CD4-positive, alpha-beta T cell treated with Interleukin-12 subunit alpha and Interleukin-12 subunit beta, for 1 hour (primary cell): ENCODE results near the gene LRRN4CL.
"Not testable (repeated sequence)": the region's sequence is repeated elsewhere in the genome, so short reads cannot be mapped to it uniquely, and the experiment has no call there.

ENCODE experiments used
- DNase-seq: peaks from one replicate; pipeline ENCODE4 v3.0.0-alpha.2; 2020

LRRN4CL gene

DNA sequence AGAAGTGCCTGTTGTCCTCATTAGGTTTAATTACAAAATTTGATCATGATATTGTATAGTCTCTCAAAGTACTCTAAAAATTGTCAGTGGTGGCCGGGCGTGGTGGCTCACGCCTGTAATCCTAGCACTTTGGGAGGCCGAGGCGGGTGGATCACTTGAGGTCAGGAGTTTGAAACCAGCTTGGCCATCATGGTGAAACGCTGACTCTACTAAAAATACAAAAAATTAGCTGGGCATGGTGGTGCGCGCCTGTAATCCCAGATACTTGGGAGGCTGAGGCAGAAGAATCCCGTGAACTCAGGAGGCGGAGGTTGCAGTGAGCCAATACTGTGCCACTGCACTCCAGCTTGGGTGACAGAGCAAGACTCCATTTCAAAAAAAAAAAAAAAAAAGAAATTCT, 13.9 kb downstream of the LRRN4CL start:
- not testable (repeated sequence) for DNase-seq

DNA sequence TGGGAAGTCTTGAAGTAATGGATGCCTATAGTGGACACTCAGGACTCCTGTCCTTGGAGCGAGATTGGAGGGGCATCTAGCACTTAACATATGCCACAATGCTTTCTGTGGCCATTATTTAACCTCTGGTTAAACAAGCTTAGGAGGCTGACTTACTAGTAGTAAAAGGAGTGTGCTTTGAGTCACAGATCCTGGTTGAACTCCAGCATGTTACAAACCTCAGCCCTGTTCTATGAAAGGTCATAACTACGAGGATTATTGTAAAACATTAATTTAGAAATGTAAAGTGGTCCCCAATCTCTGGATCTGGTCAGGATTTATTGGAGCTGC, 16.2 kb downstream of the LRRN4CL start:
- no peak for DNase-seq

DNA sequence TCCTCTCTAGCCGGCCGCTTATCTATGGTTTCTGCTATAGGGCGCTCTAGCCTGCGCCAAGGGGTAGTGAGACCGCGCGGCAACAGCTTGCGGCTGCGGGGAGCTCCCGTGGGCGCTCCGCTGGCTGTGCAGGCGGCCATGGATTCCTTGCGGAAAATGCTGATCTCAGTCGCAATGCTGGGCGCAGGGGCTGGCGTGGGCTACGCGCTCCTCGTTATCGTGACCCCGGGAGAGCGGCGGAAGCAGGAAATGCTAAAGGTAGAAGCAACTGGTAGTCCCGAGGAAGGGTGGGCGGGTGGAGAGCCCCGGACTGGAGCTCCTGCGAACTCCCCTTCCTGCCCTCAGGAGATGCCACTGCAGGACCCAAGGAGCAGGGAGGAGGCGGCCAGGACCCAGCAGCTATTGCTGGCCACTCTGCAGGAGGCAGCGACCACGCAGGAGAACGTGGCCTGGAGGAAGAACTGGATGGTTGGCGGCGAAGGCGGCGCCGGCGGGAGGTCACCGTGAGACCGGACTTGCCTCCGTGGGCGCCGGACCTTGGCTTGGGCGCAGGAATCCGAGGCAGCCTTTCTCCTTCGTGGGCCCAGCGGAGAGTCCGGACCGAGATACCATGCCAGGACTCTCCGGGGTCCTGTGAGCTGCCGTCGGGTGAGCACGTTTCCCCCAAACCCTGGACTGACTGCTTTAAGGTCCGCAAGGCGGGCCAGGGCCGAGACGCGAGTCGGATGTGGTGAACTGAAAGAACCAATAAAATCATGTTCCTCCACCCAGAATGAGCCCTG, 17.5 kb downstream of the LRRN4CL start, which contains the start of the genes LBHD1 and UQCC3:
LBHD1 (minus strand) TSS at position 660 of the 782 bp plus-strand sequence. CDS start 2,236 bp downstream, outside the sequence.
UQCC3 (plus strand) TSS at position 66 of the 782 bp plus-strand sequence; CDS start at position 139, 73 bp downstream.
- peak; percentile 85 for DNase-seq

DNA sequence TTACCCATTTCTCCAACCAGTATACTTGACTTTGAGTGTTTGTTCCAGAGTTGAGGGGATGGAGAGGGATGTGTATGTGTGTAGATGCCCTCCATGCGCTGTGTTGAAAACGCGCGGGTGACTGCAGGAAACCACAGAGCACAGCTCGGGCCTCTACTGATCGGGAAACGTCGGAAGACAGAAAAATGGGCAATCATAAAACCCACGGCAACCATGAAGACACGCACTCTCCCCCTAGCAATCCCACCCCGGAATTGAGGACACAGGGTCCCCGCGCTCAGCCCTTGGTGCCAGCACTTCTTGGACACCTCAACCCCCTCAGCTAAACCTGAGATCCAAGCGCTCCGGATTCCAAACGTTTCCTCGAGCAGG, 18.1 kb downstream of the LRRN4CL start:
- no peak for DNase-seq

DNA sequence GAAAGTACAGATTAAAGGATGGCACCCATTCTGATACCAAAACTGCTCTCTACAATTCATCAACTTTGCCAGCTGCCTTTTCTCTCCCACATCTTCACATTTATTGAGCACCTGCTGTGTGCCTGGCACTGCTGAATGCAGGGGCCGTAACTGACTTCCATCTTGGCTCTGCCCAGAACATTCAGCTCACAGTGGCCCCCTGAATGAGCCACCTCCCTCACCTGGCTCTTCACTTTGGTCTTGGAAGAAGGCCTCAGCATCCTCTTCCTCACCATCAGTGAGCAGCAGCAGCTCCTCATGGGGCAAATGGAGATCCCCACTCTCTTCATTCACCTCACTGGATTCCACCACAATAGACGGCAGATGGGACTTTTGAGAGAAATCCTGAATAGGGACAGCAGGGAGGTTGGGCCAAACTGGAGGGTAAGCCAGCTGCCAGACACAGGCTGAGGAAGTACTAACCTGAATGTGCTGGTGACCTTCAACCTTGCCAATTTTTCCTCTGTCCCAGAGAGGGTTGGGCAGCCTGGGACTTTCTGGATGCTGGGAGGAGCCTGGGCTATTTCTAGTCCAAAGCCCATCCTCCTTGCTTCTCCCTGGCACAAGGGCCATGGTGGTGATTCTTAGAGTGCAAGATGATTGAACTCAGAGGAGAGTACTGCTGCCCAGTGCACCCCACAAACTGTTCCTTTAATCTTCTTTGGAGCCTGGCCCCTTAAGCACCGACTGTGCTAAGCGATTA, 19.7 kb downstream of the LRRN4CL start:
- no peak for DNase-seq

DNA sequence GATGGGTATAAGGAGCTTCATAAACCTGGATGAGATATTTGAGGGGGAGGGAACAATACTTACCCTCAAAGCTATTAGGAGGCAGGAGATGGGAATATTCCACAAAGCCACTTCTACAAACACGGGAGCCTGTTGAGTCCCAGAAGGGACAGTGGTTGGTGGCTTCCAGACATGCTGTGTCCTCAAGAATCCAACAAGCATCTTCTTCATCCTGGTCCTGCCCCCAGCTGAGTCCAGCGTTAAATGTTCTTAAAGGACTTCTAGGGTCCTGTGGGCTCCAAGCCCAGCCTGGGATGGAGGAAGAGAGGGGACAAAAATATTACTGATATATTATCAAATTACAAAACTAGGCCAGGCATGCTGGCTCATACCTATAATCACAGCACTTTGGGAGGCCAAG, 21.9 kb downstream of the LRRN4CL start:
- DNase-seq, result no peak

DNA sequence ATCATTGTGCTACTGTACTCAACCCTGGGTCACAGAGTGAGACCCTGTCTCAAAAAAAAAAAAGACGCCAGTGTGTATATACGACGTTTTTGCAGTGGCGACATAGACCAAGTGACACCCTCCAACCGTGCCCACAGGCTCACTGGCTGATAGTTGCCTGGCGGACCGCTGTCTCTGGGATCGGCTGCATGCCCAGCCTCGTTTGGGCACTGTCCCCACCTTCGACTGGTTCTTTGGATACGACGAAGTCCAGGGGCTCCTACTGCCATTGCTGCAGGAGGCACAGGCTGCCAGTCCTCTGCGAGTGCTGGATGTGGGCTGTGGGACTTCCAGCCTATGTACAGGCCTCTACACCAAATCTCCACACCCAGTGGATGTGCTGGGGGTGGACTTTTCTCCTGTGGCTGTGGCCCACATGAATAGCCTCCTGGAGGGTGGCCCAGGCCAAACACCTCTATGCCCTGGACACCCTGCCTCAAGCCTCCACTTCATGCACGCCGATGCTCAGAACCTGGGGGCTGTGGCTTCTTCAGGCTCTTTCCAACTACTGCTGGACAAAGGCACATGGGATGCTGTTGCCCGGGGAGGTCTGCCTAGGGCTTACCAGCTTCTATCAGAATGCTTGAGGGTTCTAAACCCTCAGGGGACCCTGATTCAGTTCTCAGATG, 22.9 kb downstream of the LRRN4CL start:
- DNase-seq, result no peak

DNA sequence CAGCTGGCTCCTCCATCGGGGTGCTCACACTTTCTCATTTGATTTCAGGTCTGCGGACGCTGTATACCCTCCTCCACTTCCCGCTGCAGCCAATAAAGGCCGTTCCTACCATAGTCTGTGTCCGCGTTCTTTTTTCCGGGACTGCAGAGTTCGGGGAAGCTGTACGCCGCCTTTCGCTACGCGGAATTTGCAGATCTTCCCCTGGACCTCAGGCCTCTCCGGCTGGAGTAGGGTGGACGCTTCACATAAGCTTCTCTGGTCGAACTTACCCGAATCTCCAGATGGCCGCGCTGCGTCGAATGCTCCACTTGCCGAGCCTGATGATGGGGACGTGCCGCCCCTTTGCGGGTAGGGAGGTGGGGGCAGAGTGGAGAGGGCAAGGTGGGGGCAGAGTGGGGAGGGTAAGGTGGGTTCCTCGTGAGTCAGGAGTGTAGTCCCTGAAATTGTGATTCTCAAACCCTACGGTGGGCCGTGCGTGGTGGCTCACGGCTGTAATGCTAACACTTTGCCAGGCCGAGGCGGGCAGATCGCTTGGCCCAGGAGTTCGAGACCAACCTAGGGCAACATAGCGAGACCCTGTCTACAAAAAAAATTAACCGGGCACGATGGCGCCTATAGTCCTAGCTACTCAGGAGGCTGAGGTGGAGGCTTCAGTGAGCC, 23.6 kb downstream of the LRRN4CL start:
- peak; percentile 70 for DNase-seq

DNA sequence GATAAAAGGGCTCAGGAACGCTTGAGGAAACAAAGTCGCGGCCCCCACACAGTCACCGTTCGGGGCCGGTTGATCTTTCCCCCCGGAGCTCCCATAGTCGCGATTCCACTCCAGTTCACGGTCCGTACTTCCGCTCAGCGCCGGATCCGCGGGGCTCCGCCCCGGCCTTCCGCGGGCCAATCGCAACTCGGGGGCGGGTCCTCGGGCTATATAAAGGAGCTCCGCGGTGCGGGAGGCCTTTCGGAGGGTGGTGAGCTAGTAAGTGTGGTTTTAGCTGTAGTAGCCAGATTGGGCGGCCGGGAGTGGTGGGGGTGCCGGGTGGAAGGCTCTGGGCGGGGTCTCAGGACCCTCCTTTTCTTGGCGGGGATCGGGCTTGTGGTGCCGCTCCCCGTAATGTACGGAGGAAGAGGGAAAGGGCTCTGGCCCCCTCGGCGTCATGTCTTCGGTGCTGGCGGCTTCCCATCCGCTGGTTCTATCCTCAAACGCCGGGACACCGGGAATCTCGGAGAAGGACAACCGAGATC, 24.2 kb downstream of the LRRN4CL start, which contains the start of the genes C11orf98 and CSKMT:
C11orf98 (minus strand) TSS at position 136 of the 524 bp plus-strand sequence; CDS start at position 95, 41 bp downstream.
CSKMT (plus strand) TSS at position 238 of the 524 bp plus-strand sequence. CDS start 568 bp downstream, outside the sequence.
- peak; percentile 96 for DNase-seq

DNA sequence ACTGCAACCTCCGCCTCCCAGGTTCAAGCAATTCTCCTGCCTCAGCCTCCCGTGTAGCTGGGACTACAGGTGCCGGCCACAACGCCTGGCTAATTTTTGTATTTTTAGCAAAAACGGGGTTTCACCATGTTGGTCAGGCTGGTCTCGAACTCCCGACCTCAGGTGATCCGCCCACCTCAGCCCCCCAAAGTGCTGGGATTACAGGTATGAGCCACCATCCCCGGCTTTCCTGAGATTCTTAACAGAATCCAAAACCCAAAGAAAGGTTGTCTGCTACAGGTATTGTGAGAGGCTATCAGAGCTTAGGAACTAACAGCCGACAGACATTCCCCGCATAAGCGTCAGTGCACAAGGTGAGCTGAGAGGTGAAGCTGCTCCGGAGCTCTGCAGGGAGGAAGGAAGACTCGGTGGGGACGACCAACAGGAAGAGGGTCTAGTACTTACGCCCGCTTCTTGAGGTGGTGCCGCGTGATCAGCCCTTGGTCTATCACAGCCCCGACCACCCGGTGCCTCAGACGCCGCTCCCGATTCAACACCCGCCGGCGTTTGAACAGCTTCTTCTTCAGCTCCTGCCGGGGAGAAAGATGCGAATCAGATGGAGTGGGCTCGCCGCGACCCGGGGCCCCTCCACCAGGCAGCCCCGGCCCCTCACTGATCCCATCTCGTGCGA, 24.8 kb downstream of the LRRN4CL start:
- DNase-seq, result peak; percentile 63

DNA sequence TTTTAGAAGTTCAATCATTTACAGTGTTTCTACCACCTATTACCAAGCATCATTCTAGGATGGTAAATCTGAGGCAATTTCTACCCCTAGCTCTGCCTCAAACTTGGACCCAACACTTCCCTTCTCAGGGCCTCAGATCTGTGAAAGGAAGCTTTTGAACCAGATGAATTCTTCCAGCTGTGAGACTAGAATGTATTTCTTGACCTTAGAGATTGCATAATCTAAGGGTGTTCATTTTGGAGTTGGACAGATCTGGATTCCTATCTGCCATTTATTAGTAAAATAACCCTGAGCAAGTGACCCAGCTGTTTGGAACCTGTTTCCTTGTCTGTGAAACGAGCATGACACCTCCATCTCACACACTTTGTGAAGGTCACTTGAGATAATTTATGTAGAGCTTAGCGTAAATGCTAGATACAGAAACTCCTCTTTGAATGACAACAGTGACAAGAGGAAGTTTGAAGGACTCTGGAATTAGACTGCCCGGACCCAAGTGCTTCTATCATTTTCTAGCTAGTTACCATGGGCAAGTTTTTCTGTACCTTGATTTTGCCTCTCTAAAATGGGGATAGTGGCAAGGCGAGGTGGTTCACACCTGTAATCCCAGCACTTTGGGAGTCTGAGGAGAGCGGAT, 32.4 kb downstream of the LRRN4CL start:
- DNase-seq, result no peak

DNA sequence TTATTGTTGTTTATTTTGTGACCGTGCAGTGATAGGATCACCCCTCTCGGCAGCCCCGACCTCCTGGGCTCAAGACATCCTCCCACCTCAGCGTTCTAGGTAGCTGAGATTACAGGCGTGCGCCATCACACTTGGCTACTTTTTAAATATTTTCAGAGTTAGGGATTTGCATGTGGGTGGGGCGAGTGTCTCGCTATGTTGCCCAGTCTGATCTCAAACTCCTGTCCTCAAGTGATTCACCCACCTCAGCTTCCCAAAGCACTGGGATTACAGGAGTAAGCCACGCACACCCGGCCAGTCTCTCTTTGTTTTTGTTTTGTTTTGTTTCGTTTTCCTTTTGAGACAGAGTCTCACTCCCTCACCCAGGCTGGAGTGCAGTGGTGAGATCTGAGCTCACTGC, 35.0 kb downstream of the LRRN4CL start:
- DNase-seq, result no peak

DNA sequence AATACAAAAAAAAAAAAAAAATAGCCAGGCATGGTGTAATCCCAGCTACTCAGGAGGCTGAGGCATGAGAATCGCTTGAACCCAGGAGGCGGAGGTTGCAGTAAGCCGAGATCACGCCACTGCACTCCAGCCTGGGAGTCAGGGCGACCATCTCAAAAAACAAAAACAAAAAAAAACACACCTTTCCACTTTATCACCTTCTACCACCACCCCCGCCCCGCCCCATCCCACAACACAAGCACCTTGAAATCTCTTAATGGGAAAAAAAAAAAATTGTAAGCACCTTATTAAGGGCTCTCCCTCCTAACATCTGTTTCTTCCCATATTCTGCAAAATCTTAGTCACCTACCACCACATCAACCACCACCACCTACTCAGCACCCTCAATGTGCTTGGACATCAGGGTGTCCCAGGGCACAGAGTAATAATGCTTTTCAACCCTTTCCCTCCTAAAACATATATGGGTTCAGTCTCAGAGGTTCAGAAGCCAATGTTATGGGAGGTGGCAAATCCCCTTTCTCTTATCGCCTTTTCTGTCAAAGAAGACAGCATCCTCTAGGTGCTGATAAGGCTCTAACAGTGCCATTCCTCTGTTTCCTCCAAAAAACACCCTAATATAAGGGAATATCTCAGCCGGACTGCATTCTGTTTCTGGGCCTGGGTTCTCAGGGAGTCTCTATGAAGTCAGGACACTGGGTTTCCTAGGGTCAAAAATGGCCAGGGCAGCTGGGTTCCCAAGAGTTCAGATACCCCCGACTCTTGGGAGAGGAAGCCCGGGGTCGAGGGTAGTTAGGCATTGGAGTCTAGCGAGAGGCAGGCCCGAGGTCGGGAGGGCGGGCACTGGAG, 36.9 kb downstream of the LRRN4CL start:
- DNase-seq, result peak; percentile 73

DNA sequence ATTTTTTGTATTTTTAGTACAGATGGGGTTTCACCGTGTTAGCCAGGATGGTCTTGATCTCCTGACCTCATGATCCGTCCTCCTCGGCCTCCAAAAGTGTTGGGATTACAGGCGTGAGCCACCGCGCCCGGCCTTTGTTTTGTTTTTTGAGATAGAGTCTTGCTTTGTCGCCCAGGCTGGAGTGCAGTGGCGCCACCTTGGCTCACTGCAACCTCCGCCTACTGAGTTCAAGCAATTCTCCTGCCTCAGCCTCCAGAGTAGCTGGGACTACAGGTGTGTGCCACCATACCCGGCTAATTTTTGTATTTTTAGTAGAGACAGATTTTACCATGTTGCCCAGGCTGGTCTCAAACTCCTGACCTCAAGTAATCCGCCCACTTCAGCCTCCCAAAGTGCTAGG, 39.0 kb downstream of the LRRN4CL start:
- not testable (repeated sequence) for DNase-seq

DNA sequence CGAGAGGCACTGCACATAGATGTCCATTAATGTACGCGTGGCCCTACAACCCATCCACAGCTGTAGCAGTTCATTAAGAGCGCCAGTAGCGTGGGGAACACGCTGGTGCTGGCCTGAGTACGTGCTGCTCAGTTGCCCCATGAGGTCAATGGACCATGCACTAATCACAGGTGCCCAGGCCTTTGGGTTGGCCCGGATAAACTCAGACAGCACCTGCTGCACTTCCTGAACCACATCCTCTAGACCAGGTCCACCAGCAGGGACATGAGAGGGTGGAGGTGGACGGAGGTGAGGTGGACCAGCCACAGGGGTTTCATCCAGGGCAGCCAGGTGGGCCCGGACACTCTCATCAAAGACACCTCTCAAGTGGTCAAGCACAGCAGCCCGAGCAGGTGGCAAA, 39.8 kb downstream of the LRRN4CL start:
- DNase-seq, result no peak

DNA sequence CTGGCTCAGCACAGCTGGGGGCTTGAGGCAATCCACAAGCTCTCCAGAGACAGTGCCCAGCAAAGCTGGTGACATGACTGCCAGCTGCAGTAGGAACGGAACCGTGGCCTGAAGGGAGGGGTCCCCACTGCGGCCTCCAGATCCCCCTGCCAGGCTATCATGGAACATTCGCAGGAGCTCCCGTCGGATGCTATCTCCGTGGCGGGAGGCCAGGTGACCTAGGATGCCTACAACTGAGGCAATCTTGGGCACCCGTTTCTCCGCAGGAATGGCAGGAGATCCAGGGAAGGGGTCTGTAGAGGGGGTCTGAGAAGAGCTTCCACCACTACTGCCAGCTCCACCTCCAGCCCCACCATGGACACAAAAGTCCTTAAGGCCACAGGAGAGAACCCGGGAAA, 40.4 kb downstream of the LRRN4CL start:
- no peak for DNase-seq

DNA sequence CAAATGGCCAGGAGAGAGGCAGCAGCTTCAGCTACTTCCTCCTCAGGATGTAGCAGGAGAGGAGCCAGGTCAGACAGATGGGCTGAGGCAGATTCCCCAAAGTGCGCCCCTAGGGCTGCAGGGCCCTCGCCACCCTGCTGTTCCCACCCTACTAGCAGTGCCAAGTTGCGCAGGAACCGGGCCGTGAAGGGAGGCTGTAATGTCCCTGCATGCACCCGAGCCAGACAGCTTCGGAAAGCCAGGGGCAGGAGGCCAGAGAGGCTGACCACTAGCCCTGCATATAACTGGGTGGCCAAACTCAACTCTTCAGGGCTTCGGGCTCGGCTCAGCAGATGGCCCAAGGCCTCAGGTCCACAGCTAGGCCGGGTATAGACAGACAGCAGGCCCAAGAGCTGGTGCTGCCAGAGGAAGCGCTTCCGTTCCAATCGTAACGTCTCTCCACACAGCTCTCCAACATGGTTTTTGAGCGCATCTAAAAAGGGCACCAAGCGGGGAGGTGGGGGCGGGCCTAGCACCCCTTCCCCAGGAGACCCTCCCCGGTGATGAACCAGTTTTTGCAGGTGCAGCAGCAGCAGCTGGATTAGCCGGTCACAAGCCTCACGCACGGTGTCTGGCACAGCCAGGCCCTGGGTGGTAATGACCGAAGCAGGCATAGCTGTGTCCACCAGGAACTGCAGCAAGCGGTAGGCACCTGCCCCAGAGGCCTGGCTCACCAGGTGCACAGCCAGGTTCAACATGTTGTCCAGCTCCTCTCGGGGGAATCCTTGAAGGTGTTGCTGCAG, 41.0 kb downstream of the LRRN4CL start:
- DNase-seq, result no peak

DNA sequence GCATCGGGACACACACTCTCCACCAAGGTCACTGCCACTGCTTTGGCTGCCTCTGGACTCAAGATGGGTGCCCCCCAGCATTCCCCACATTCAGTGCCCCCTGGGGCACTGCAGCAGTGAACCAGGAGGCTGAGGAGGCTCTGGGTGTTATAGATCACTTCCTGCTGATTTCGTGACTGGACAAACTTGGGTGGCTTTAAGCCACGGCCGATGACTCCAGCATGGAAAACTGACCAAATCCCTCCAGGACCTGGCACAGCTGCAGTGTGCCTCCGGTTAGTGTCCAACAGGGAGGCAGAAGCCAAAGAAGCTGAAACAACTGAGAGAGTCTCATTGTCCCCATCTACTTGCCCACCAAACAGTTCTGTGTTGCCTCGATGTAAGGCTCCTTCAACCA, 41.7 kb downstream of the LRRN4CL start:
- no peak for DNase-seq

DNA sequence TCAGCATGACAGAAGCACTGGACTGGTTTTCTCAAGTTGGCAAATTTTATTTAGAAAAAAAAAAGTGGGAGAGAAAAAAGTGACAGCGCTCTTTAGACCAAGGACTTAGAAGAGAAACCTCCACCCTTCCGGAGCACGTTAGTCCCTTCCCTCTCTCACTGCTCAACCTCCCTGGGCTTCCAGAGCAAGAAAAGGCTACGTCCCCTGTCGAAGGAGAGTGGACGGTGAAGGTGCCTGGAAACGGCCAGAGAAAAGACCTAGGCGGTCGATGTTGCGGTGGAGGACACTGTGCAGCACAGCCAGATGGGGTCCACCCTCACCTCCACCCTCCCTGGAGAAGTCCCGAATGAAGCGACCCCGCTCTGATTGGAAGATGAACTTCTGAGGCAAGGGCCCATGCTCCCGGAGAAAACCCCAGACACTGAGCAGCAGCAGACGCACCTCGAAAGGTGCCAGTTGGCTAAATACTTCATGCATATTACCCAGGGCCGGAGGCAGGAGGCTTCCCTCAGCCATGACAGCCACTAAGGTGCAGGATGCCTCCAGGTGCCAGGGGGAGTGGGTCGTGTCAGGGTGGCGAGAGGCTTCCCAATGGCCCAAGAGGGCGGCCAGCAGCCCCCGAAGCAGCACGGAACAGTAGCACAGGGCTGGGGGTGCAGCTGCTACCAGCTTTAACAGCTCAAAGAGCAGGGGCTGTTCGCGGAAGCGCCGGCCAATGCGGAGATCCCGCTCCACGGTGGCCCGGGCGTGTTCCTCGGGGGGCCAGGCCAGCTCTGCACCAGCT, 42.3 kb downstream of the LRRN4CL start:
- no peak for DNase-seq
